ENCODE data around the gene ZNF862. TPM values are rescaled to one million over a fixed set of nuclear protein-coding genes. Genes with fewer than 3 reads are reported as not detected.

Gene ZNF862
- total and polyA plus RNA-seq, 2 of the 8 experiments (the other 6 are each of a cell fraction or from before 2014, with no cell fraction given), result 1.8 to 3.9 TPM

DNA sequence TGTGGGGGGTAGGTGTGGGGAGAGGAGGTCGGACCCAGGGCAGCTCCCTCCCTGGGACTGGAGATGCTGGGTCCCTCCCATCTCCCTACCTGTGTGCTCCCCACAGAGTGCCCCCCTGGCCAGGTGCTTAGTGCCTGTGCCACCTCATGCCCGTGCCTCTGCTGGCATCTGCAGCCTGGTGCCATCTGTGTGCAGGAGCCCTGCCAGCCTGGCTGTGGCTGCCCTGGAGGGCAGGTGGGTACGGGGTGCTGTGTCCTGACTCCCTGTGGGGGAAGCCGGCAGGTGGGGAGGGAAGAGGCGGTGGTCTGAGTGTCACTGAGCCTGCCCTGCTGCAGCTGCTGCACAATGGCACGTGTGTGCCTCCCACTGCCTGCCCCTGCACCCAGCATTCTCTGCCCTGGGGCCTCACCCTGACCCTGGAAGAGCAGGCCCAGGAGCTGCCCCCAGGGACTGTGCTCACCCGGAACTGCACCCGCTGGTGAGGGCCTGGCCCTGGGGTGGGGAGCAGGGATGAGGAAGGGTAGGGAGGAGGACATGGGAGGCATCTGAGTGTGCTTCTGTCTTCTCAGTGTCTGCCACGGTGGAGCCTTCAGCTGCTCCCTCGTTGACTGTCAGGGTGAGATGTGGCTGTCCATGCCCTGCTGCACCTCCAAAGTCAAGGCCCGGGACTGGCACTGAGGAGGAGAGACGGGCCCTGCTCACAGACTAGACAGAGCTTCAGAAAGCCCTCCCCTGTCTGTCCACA is 11.7 kb upstream of the ZNF862 start:
- Histone ChIP-seq H2AFZ (ENCODE audit: low read length) (no peak overlapping the region), H3K18ac (ENCODE audit: extremely low read depth, low read length) (no peak overlapping the region), H3K27me3 (replicated peaks in 1 of 4; ENCODE audit: control insufficient read depth in 3 of 4, extremely low read depth in 1 of 4, insufficient read depth in 3 of 4, low read length in 3 of 4) (no peaks in the 10 kb centered on the region), H3K9ac (replicated peaks in 1 of 4; ENCODE audit: extremely low read depth in 1 of 4, low read depth in 3 of 4, low read length in 3 of 4) (no peak overlapping the region), H2BK20ac (ENCODE audit: low read length) (no peak overlapping the region), H3K9me3 (ENCODE audit: insufficient read depth in 2 of 2, low read depth in 1 of 2, low read length in 1 of 2) (peaks cover 8 to 29% of the 10 kb centered on the region in 2 experiments; a peak in 3 of 4 replicates), H3K27ac (ENCODE audit: low read depth, low read length) (no peak overlapping the region), H2AK5ac (ENCODE audit: low read depth, low read length) (no peak overlapping the region), H4K8ac (ENCODE audit: extremely low read depth, insufficient read depth, low read length) (no peak overlapping the region), H3K23ac (ENCODE audit: insufficient read length) (no peak overlapping the region), H2BK12ac (ENCODE audit: low read depth, low read length) (no peak overlapping the region), H3K4me3 (ENCODE audit: extremely low read depth in 1 of 4, insufficient read depth in 2 of 4, low read depth in 3 of 4, low read length in 4 of 4) (no peak overlapping the region), H4K91ac (replicated peaks; ENCODE audit: insufficient read length, low read length) (no peak overlapping the region), H3K4ac (replicated peaks; ENCODE audit: insufficient read length, low read depth, low read length) (no peak overlapping the region), H3K36me3 (ENCODE audit: control insufficient read depth in 2 of 4, insufficient read depth in 4 of 4, low read length in 3 of 4) (no peaks in the 10 kb centered on the region), H3K4me1 (replicated peaks in 1 of 4; ENCODE audit: control insufficient read depth in 3 of 4, insufficient read depth in 4 of 4, low read length in 3 of 4) (peaks cover 0 to 8% (median 4%) of the 10 kb centered on the region in 4 experiments; a peak in 5 of 7 replicates), H2BK15ac (ENCODE audit: low read length) (no peak overlapping the region), H3K56ac (replicated peaks; ENCODE audit: insufficient read length, low read depth, low read length) (no peak overlapping the region), H3K23me2 (ENCODE audit: low read depth, low read length) (no peaks in the 10 kb centered on the region), H3K79me1 (ENCODE audit: low read depth, low read length) (no peaks in the 10 kb centered on the region), H2BK120ac (replicated peaks; ENCODE audit: low read depth, low read length) (no peak overlapping the region), H4K5ac (ENCODE audit: insufficient read length, low read depth, low read length) (no peak overlapping the region), H4K20me1 (replicated peaks in 1 of 2; ENCODE audit: control insufficient read depth in 1 of 2, insufficient read depth in 2 of 2, low read length in 2 of 2) (no peaks in the 10 kb centered on the region), H3K14ac (ENCODE audit: insufficient read length) (no peak overlapping the region), H2BK5ac (ENCODE audit: low read depth, low read length) (no peak overlapping the region), H3K79me2 (ENCODE audit: control insufficient read depth in 1 of 2, insufficient read depth in 2 of 2, low read length in 2 of 2) (no peaks in the 10 kb centered on the region), H3K4me2 (ENCODE audit: insufficient read depth in 1 of 2, low read depth in 2 of 2, low read length in 2 of 2) (no peak overlapping the region)
- DNase-seq (ENCODE audit: low read depth in 1 of 2, low spot score in 2 of 2) (no peak), FAIRE-seq (no peak)
- CTCF ChIA-PET (ENCODE audit: partially characterized antibody), result interaction anchor here (0.6 to 5.1 kb wide), 9 partner anchors 16 to 1459 kb away, joined by 3 to 25 read pairs (median 5); no protein-coding TSS in a partner anchor
- 80% methylated on average over 9 of the region's 12 CpGs; no CpG with 5 or more reads in 1 of the 2 experiments for WGBS, 2 experiments (ENCODE audit: extremely low coverage in 1 of 2, insufficient coverage in 1 of 2, insufficient read length in 1 of 2, insufficient replicate concordance in 2 of 2, low coverage in 1 of 2, low lambda C conversion rate in 2 of 2, missing lambda C conversion rate in 1 of 2)
- POLR2A ChIA-PET (ENCODE audit: partially characterized antibody), result no interaction called here
